Measurements from ENCODE around the gene KIAA0825. TPM values are rescaled to one million over a fixed set of nuclear protein-coding genes. Genes with fewer than 3 reads are reported as not detected.

KIAA0825 gene
- total and polyA plus RNA-seq, 3 experiments from 2014 or later, result 1.4 to 1.7 (median 1.5) TPM

DNA sequence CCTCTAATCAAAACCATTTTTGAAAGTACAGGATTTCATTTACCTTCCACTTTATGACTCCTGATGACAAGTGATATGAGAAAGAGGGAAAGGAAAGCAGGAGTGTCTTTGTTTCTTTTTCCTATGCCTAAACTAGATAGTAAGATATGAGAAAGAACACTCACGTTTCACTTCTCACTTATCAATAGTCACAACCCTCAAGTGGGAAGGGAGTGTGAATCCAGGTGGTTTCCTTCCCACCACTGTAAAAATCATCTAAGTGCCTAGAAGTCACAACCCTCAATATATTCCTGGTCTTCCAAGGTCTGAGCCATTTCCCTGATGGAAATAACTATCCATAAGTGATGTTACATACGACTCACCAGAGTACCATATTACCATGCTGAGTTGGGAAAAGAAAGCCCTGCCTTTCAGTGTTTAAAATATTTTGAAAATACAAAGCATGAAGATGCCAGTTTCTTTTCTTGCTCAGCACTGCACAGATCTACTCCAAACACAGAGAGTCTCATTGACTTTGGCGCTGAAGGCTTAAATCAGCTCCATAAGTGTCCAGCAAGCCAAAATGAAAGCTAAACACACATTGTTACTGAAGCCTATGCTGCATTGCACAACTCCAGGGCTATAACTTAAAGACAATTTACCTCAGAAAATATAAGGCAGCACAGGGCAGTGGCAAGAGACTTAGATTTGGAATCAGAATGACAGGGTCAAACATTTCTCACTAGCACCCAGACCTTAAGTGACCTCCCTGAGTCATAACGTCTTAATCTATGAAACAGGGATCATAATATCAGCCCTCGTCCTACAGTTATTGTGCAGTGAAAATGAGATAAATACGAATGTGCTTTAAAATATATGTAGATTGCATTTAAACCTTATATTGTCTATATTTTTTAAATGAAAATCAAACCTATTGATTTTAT lies 301.2 kb downstream of the KIAA0825 start:
- Histone ChIP-seq H3K27ac (ENCODE audit: low read depth, low read length) (no peak overlapping the region), H3K4me3 (ENCODE audit: low read length) (no peak overlapping the region), H3K36me3 (ENCODE audit: insufficient read depth, low read length) (no peaks in the 10 kb centered on the region), H3K4me1 (ENCODE audit: insufficient read depth, low read length) (no peaks in the 10 kb centered on the region), H3K27me3 (ENCODE audit: insufficient read depth, low read length, poor library complexity, severe bottlenecking) (no peaks in the 10 kb centered on the region), H3K9me3 (ENCODE audit: low read length) (no peaks in the 10 kb centered on the region)
- no peak for DNase-seq
- H3K27me3 Mint-ChIP-seq, result no peaks in the 10 kb centered on the region
- no peaks in the 10 kb centered on the region for H3K4me1 Mint-ChIP-seq
- ChIA-PET POLR2A (no interaction called here), CTCF (no interaction called here)
- no peak overlapping the region for H3K27ac Mint-ChIP-seq
- no peaks in the 10 kb centered on the region for H3K9me3 Mint-ChIP-seq
- no peak overlapping the region for H3K4me3 Mint-ChIP-seq
- H3K36me3 Mint-ChIP-seq, result no peaks in the 10 kb centered on the region

- H3K9me3 ChIP-seq (ENCODE audit: low read length), result no peaks in the 10 kb centered on the region
- H3K4me1 ChIP-seq (ENCODE audit: insufficient read depth, low read length), result no peaks in the 10 kb centered on the region
- no peak overlapping the region for H3K4me3 Mint-ChIP-seq
- no peaks in the 10 kb centered on the region for H3K4me1 Mint-ChIP-seq
- ChIA-PET POLR2A (no interaction called here), CTCF (no interaction called here)
- no peak for DNase-seq
- no peaks in the 10 kb centered on the region for H3K27me3 Mint-ChIP-seq
- H3K4me3 ChIP-seq (ENCODE audit: low read length), result no peak overlapping the region
- H3K36me3 ChIP-seq (ENCODE audit: insufficient read depth, low read length), result no peaks in the 10 kb centered on the region
- no peak overlapping the region for H3K27ac Mint-ChIP-seq
- no peaks in the 10 kb centered on the region for H3K36me3 Mint-ChIP-seq
- no peak overlapping the region for H3K27ac ChIP-seq (ENCODE audit: low read depth, low read length)
- no peaks in the 10 kb centered on the region for H3K27me3 ChIP-seq (ENCODE audit: insufficient read depth, low read length, poor library complexity, severe bottlenecking)
- no peaks in the 10 kb centered on the region for H3K9me3 Mint-ChIP-seq
These were observed 303.8 kb downstream of the KIAA0825 start for GRCh38 chr5:94314460-94315131.

- Mint-ChIP-seq H3K4me3 (no peak overlapping the region), H3K9me3 (no peaks in the 10 kb centered on the region), H3K27ac (no peak overlapping the region), H3K36me3 (no peaks in the 10 kb centered on the region), H3K27me3 (no peaks in the 10 kb centered on the region), H3K4me1 (no peaks in the 10 kb centered on the region)
- no peaks in the 10 kb centered on the region for H3K36me3 ChIP-seq (ENCODE audit: insufficient read depth, low read length)
- H3K27ac ChIP-seq (ENCODE audit: low read depth, low read length), result no peak overlapping the region
- no peak for DNase-seq
- POLR2A ChIA-PET, result no interaction called here
- H3K4me3 ChIP-seq (ENCODE audit: low read length), result no peak overlapping the region
- CTCF ChIA-PET, result no interaction called here
- no peaks in the 10 kb centered on the region for H3K27me3 ChIP-seq (ENCODE audit: insufficient read depth, low read length, poor library complexity, severe bottlenecking)
- H3K9me3 ChIP-seq (ENCODE audit: low read length), result no peaks in the 10 kb centered on the region
- H3K4me1 ChIP-seq (ENCODE audit: insufficient read depth, low read length), result no peaks in the 10 kb centered on the region
These were observed 304.7 kb downstream of the KIAA0825 start for GRCh38 chr5:94313696-94314095.

DNA sequence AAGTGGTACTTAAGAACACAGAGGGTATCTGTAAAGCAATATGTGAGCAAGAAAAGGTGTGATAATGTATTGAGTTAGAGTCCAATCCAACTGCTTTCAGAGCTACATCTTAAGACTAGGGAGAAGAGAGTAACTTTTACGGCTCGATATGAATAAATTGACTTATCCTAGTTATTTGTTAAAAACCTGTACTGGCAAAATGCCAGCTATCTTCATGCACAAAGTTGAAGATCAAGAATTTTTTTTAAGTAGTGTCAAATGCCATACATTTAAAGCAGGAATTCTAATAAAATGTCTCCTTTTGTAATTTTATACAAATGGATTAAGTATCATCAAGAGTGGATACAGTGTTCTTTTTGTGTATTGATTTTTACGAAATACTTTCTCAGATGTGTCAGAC lies 305.2 kb downstream of the KIAA0825 start:
- Mint-ChIP-seq H3K9me3 (no peaks in the 10 kb centered on the region), H3K27ac (no peak overlapping the region), H3K27me3 (no peaks in the 10 kb centered on the region), H3K4me3 (no peak overlapping the region), H3K36me3 (no peaks in the 10 kb centered on the region), H3K4me1 (no peaks in the 10 kb centered on the region)
- CTCF ChIA-PET, result no interaction called here
- Histone ChIP-seq H3K4me1 (ENCODE audit: insufficient read depth, low read length) (no peaks in the 10 kb centered on the region), H3K4me3 (ENCODE audit: low read length) (no peak overlapping the region), H3K9me3 (ENCODE audit: low read length) (no peaks in the 10 kb centered on the region), H3K27me3 (ENCODE audit: insufficient read depth, low read length, poor library complexity, severe bottlenecking) (no peaks in the 10 kb centered on the region), H3K36me3 (ENCODE audit: insufficient read depth, low read length) (no peaks in the 10 kb centered on the region), H3K27ac (ENCODE audit: low read depth, low read length) (no peak overlapping the region)
- POLR2A ChIA-PET, result no interaction called here
- no peak for DNase-seq

DNA sequence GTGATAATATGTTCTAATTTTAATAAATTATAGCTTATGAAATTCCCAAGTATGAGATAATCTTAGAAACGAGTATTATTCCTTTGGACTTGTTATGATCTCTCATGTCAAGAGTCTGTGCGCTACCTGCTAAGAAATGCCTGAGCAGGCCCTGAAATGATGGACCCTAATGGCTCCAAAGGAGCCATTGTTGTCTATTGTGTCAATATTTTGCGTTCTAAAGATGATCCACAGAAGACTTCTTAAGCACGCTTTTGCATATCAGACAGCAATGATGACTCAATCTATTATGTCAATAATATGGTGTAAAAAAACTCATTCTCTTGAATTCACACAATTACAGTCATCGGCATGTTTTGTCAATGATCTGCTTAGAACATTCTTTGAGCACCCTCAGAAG lies 306.1 kb downstream of the KIAA0825 start:
- H3K27me3 ChIP-seq (ENCODE audit: insufficient read depth, low read length, poor library complexity, severe bottlenecking), result no peaks in the 10 kb centered on the region
- Mint-ChIP-seq H3K27me3 (no peaks in the 10 kb centered on the region), H3K4me1 (no peaks in the 10 kb centered on the region), H3K36me3 (no peaks in the 10 kb centered on the region), H3K27ac (no peak overlapping the region), H3K9me3 (no peaks in the 10 kb centered on the region), H3K4me3 (no peak overlapping the region)
- no peaks in the 10 kb centered on the region for H3K9me3 ChIP-seq (ENCODE audit: low read length)
- POLR2A ChIA-PET, result no interaction called here
- DNase-seq, result no peak
- no peak overlapping the region for H3K4me3 ChIP-seq (ENCODE audit: low read length)
- H3K27ac ChIP-seq (ENCODE audit: low read depth, low read length), result no peak overlapping the region
- CTCF ChIA-PET, result no interaction called here
- H3K36me3 ChIP-seq (ENCODE audit: insufficient read depth, low read length), result no peaks in the 10 kb centered on the region
- H3K4me1 ChIP-seq (ENCODE audit: insufficient read depth, low read length), result no peaks in the 10 kb centered on the region

DNA sequence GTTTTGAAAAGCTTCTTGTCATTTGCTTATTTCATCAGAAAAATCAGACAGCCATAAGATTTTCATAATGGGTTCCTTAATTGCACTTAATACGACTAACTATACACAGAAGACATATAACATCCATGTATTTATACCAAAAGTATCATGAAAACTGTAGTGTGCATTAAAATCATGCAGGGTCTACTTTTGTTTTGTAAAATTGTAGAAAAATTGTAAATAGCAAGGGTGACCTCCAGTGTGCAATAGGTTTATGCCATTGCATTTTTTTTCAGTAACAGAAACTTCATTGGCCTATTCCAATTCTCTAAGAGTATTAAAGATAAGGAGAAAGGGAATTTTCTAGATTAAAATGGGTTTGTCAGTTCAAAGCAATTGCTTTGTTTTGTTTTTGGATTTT lies 307.6 kb downstream of the KIAA0825 start:
- DNase-seq, result no peak
- Histone ChIP-seq H3K36me3 (ENCODE audit: insufficient read depth, low read length) (no peaks in the 10 kb centered on the region), H3K4me1 (ENCODE audit: insufficient read depth, low read length) (no peaks in the 10 kb centered on the region), H3K4me3 (ENCODE audit: low read length) (no peak overlapping the region), H3K27ac (ENCODE audit: low read depth, low read length) (no peak overlapping the region), H3K27me3 (ENCODE audit: insufficient read depth, low read length, poor library complexity, severe bottlenecking) (no peaks in the 10 kb centered on the region), H3K9me3 (ENCODE audit: low read length) (no peaks in the 10 kb centered on the region)
- H3K4me3 Mint-ChIP-seq, result no peak overlapping the region
- H3K27me3 Mint-ChIP-seq, result no peaks in the 10 kb centered on the region
- ChIA-PET CTCF (no interaction called here), POLR2A (no interaction called here)
- no peaks in the 10 kb centered on the region for H3K36me3 Mint-ChIP-seq
- H3K9me3 Mint-ChIP-seq, result no peaks in the 10 kb centered on the region
- H3K4me1 Mint-ChIP-seq, result no peaks in the 10 kb centered on the region
- H3K27ac Mint-ChIP-seq, result no peak overlapping the region

- Histone ChIP-seq H3K4me1 (ENCODE audit: insufficient read depth, low read length) (no peaks in the 10 kb centered on the region), H3K27ac (ENCODE audit: low read depth, low read length) (no peak overlapping the region), H3K9me3 (ENCODE audit: low read length) (no peaks in the 10 kb centered on the region), H3K36me3 (ENCODE audit: insufficient read depth, low read length) (no peaks in the 10 kb centered on the region), H3K4me3 (ENCODE audit: low read length) (no peak overlapping the region), H3K27me3 (ENCODE audit: insufficient read depth, low read length, poor library complexity, severe bottlenecking) (no peaks in the 10 kb centered on the region)
- Mint-ChIP-seq H3K4me3 (no peak overlapping the region), H3K27me3 (no peaks in the 10 kb centered on the region), H3K4me1 (no peaks in the 10 kb centered on the region), H3K27ac (no peak overlapping the region), H3K9me3 (no peaks in the 10 kb centered on the region), H3K36me3 (no peaks in the 10 kb centered on the region)
- DNase-seq, result no peak
- ChIA-PET POLR2A (no interaction called here), CTCF (no interaction called here)
These were observed 309.3 kb downstream of the KIAA0825 start for GRCh38 chr5:94309141-94309540.

DNA sequence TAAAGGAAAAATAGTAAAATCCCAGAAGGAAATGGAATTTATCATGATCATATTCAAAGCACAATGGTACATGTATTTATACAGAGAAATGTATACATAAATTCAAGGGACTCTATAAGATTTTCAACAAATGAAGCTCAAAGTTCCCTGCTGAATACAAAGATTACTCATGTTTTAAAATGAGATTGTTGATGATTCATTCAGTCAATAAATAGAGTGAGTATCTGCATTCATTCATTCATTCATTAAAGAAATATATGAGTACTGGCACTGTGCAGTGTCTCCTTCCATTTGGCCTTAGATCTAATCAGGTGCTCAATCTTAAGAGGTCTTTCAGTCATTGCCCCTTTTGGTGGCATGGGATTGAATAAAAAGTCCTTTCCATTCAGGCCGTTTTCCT lies 310.0 kb downstream of the KIAA0825 start:
- POLR2A ChIA-PET, result no interaction called here
- no peaks in the 10 kb centered on the region for H3K27me3 Mint-ChIP-seq
- H3K36me3 Mint-ChIP-seq, result no peaks in the 10 kb centered on the region

More for the DNA sequence above, 310.0 kb downstream of the KIAA0825 start:
- no peaks in the 10 kb centered on the region for H3K27me3 ChIP-seq (ENCODE audit: insufficient read depth, low read length, poor library complexity, severe bottlenecking)
- H3K4me3 ChIP-seq (ENCODE audit: low read length), result no peak overlapping the region
- Mint-ChIP-seq H3K4me3 (no peak overlapping the region), H3K27ac (no peak overlapping the region), H3K9me3 (no peaks in the 10 kb centered on the region), H3K4me1 (no peaks in the 10 kb centered on the region)
- H3K27ac ChIP-seq (ENCODE audit: low read depth, low read length), result no peak overlapping the region
- no peak for DNase-seq
- no peaks in the 10 kb centered on the region for H3K9me3 ChIP-seq (ENCODE audit: low read length)
- H3K4me1 ChIP-seq (ENCODE audit: insufficient read depth, low read length), result no peaks in the 10 kb centered on the region
- no peaks in the 10 kb centered on the region for H3K36me3 ChIP-seq (ENCODE audit: insufficient read depth, low read length)
- CTCF ChIA-PET, result no interaction called here

All from CD8-positive, alpha-beta memory T cell (primary cell).